Right atrium auricular region (tissue), 2 donors: ENCODE data around the gene ZBTB16. TPM values are rescaled to one million over a fixed set of nuclear protein-coding genes. Genes with fewer than 3 reads are reported as not detected.
A peak's percentile ranks its signal among the peaks of the same experiment; 100 is the strongest.

Experiments
- DNase-seq: peaks from one replicate; pipeline ENCODE4 v3.0.0-alpha.2; 2019; ENCODE audit warnings: low spot score
- H3K27ac ChIP-seq, 2 donors: fragments of 200-600 bp; sonication (generic); 1 replicate in 1 of 2; 2 replicates in 1 of 2; pipeline ENCODE4 v1.5.1; 2016 to 2019
- H3K27me3 ChIP-seq, 2 donors: fragments of 200-600 bp; sonication (generic); one replicate each; pipeline versions ENCODE4 v1.5.1 to v1.6.0; 2017 to 2019
- H3K36me3 ChIP-seq: fragments of 200-600 bp; sonication (generic); one replicate; pipeline ENCODE4 v1.5.1; 2016
- H3K4me1 ChIP-seq, 2 donors: fragments of 200-600 bp; sonication (generic); one replicate each; pipeline versions ENCODE4 v1.5.1 to v1.6.0; 2017 to 2019
- H3K4me3 ChIP-seq, 2 donors: fragments of 200-600 bp; sonication (generic); 1 replicate in 1 of 2; 2 replicates in 1 of 2; pipeline ENCODE4 v1.5.1; 2017 to 2019; ENCODE audit warnings: mild to moderate bottlenecking in 1 of 2, moderate library complexity in 1 of 2
- H3K9me3 ChIP-seq, 2 donors: fragments of 200-600 bp; sonication (generic); one replicate each; pipeline ENCODE4 v1.5.1; 2019
- total RNA-seq, 2 donors: library from RNA; depleted of rRNA; stranded (reverse); fragments of >200 nt; gene quantifications; one replicate each; pipeline ENCODE4 v1.1.0, GENCODE V29; 2016
- TF ChIP-seq, protein P1 (sequence below), 2 donors: fragments of 200-600 bp; sonication (generic); IDR thresholded peaks; one replicate each; pipeline ENCODE4 v1.5.1; 2019; ENCODE audit warnings: antibody characterized with exemption in 2 of 2

The ZBTB16 gene
- total RNA-seq, 2 donors from 2014 or later = 65.5 to 101 TPM

DNA sequence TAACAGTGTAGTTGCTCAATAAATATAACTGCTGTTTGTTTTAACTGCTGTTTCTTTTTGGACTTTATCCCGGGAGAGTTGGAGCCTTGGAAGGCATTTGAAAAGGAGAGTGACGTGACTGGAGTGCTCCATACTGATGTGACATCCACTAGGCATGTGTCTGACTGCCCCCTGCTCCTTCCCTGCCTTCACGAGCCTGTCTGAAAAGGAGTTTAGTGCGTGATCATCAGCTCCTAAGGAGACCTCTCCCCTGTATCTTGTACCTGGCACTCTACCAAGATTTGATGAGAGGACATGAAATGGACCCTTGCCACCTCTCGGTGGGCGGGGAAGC is 22.9 kb downstream of the ZBTB16 start:
- Histone ChIP-seq H3K36me3 (peaks cover 73% of the 10 kb centered on the region), H3K4me3 (no peak overlapping the region), H3K4me1 (peaks cover 3 to 100% of the 10 kb centered on the region in 2 donors)

DNA sequence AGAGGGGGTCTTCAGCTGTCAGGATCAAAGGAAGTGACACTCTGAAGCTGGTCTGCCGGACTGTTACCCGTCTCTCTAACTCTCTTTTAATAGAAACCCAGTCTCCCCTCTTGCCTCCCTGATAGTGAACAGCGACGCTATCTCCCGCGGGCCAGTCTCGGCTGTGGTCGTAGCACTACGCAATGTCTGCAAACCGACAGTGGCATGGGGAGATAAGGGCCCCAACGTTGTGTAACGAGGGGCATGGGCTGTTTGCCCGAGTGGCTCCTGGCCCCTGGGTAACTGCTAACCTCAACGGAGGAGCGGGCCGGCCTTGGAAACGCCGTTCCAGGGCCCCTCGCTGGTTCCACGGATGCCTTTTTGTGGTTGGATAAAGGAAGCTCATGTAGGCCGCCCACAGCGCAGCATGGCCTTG is 23.3 kb downstream of the ZBTB16 start:
- DNase-seq = no peak
- no peak overlapping the region for H3K4me3 ChIP-seq

More for the DNA sequence above, 22.9 kb downstream of the ZBTB16 start:
- TF ChIP-seq, protein P1, sequence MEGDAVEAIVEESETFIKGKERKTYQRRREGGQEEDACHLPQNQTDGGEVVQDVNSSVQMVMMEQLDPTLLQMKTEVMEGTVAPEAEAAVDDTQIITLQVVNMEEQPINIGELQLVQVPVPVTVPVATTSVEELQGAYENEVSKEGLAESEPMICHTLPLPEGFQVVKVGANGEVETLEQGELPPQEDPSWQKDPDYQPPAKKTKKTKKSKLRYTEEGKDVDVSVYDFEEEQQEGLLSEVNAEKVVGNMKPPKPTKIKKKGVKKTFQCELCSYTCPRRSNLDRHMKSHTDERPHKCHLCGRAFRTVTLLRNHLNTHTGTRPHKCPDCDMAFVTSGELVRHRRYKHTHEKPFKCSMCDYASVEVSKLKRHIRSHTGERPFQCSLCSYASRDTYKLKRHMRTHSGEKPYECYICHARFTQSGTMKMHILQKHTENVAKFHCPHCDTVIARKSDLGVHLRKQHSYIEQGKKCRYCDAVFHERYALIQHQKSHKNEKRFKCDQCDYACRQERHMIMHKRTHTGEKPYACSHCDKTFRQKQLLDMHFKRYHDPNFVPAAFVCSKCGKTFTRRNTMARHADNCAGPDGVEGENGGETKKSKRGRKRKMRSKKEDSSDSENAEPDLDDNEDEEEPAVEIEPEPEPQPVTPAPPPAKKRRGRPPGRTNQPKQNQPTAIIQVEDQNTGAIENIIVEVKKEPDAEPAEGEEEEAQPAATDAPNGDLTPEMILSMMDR (IDR thresholded peaks at IDR 0.05) = no peak
- no peaks in the 10 kb centered on the region for H3K27me3 ChIP-seq
- no peaks in the 10 kb centered on the region for H3K9me3 ChIP-seq
- DNase-seq = no peak
- H3K27ac ChIP-seq = peak overlapping the region; percentile 88 to 93

DNA sequence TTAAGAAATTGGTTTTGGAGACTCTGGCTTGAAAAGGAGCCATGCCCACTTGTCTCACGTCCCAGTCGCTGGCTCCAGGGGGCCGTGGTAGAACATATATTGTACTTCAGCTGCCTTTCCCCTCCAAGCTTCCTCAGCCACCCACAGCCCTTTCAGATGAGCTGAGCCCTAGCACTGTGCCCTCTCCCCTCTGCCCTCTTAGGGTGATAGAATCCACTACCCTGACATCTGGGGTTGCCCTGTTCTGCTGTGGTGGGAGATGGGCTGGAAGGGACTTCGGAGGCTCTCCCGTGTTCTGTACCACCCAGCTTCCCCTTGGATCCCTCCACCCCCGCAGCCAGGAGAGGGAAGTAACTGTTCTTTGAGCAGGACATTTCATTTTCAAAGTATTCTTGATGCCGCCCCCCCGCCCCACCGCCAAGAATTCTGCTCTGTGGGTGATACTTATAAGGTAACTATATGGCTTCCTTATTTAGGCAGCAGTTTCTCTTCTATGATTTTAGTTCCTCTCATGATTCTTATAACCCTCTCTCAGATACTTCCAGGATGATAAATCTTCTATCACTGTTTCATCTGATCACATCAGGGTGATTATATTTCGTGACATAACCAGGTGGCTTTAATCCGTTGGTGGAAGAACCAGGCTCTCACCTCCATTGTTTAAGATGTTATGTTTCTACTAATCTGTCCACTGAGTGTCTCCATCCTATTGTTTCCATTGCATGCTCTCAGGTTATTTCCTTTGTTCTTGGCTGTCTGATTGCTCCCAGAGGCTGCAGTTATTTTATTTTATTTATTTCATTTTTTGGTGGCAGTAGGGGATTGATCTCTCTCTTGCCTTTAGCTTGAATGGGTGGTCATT is 24.1 kb downstream of the ZBTB16 start:
- Histone ChIP-seq H3K36me3 (peaks cover 73% of the 10 kb centered on the region), H3K4me1 (peaks cover 3 to 100% of the 10 kb centered on the region in 2 donors)
- DNase-seq = no peak

More for the DNA sequence above, 23.3 kb downstream of the ZBTB16 start:
- Histone ChIP-seq H3K27me3 (no peaks in the 10 kb centered on the region), H3K27ac (peak overlapping the region; percentile 88 to 93), H3K9me3 (no peaks in the 10 kb centered on the region), H3K4me1 (peaks cover 3 to 100% of the 10 kb centered on the region in 2 donors), H3K36me3 (peaks cover 73% of the 10 kb centered on the region)
- TF ChIP-seq, protein P1 (IDR thresholded peaks at IDR 0.05) = no peak

DNA sequence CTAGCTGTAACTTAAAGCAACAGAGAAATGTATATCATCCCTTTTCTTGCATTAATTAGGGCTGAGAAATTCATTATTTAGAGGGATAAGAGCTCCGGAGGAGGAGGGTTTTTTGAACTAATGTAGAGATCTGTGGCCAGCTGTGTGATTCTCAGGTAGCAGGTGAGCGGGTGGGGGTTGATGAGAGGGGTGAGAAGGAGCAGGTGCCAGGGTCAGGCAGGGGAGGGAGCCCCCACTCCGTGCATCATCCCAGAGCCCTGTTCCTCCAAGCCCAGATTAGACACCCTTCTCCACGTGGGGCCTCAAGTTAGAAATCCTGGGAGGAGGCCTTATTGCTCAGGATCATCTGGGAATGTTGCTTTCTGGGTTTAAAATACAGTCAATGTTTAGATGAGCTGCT is 24.9 kb downstream of the ZBTB16 start:
- no peak overlapping the region for H3K4me3 ChIP-seq
- H3K27me3 ChIP-seq = no peaks in the 10 kb centered on the region
- H3K27ac ChIP-seq = peak overlapping the region; percentile 88 to 93
- peaks cover 76% of the 10 kb centered on the region for H3K36me3 ChIP-seq
- DNase-seq = no peak
- no peaks in the 10 kb centered on the region for H3K9me3 ChIP-seq
- peaks cover 3 to 100% of the 10 kb centered on the region in 2 donors for H3K4me1 ChIP-seq
- TF ChIP-seq, protein P1 (IDR thresholded peaks at IDR 0.05) = no peak

More for the DNA sequence above, 24.1 kb downstream of the ZBTB16 start:
- TF ChIP-seq, protein P1 (IDR thresholded peaks at IDR 0.05) = no peak
- Histone ChIP-seq H3K9me3 (no peaks in the 10 kb centered on the region), H3K27me3 (no peaks in the 10 kb centered on the region), H3K4me3 (no peak overlapping the region), H3K27ac (peak overlapping the region; percentile 88 to 93)

DNA sequence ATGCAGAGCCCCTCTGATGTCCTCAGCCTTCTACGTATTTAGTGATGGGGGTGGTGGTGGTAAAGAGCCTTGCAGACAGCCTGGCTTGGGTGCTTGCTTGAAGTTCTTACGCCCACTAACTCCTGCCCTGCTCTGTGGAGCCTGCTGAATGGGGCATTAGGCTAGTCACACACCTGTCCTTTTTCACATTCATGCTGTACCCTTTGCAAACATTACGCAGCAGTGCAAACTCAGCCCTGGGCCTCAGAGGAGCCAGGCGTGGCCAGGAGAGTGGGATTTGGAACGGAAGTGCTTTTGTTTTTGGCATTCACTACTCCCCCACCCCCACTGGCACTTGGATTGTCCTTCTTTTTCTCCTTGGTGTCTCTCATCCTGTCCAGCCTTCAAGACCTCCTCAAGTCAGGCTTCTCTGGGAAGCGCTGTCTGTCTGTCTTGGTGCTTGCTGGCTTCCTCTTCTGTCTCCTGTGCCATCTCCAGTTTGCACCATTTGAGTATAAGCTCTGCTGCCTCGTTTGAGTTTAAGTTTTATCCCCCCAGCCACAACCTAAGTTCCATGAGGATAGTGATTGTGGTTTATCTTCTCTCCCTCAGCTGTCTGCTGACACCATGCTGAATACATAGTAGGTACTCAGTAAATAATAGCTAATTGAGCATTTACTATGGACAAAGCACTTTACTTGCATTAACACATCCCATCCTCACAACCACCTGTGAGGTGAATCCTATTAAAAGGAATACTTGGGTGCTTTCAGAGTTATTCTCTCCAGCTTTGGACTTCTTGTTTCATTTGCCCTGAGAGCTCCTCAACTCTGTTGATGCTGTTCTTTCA is 26.7 kb downstream of the ZBTB16 start:
- peaks cover 74% of the 10 kb centered on the region for H3K36me3 ChIP-seq
- TF ChIP-seq, protein P1 (IDR thresholded peaks at IDR 0.05) = no peak
- H3K27ac ChIP-seq = peak overlapping the region; percentile 88 to 93
- H3K9me3 ChIP-seq = no peaks in the 10 kb centered on the region
- peaks cover 3 to 100% of the 10 kb centered on the region in 2 donors for H3K4me1 ChIP-seq
- no peaks in the 10 kb centered on the region for H3K27me3 ChIP-seq
- H3K4me3 ChIP-seq = no peak overlapping the region
- no peak for DNase-seq
